Progenitor cell of endocrine pancreas (in vitro differentiated cells): Measurements from ENCODE around the gene HES5. TPM values are rescaled to one million over a fixed set of nuclear protein-coding genes. Genes with fewer than 3 reads are reported as not detected.
"Not testable (repeated sequence)": the region's sequence is repeated elsewhere in the genome, so short reads cannot be mapped to it uniquely, and the experiment has no call there.

Experiments used
- DNase-seq: peaks from one replicate; pipeline ENCODE4 v3.0.0; 2021; ENCODE audit warnings: low spot score; ENCODE audit not compliant: unreplicated experiment
- H3K27ac Mint-ChIP-seq: 2 replicates; pipeline ENCODE4 v1.8.0; 2021; ENCODE audit warnings: mild to moderate bottlenecking, moderate library complexity, mixed read lengths
- H3K27me3 Mint-ChIP-seq: 2 replicates; pipeline ENCODE4 v1.8.0; 2021; ENCODE audit warnings: mixed read lengths
- H3K36me3 Mint-ChIP-seq: 2 replicates; pipeline ENCODE4 v1.8.0; 2022; ENCODE audit warnings: mixed read lengths; ENCODE audit not compliant: insufficient read depth
- H3K4me1 Mint-ChIP-seq: 2 replicates; pipeline ENCODE4 v1.8.0; 2021; ENCODE audit warnings: low read depth, mixed read lengths
- H3K4me3 Mint-ChIP-seq: 2 replicates; pipeline ENCODE4 v1.8.0; 2021; ENCODE audit warnings: low read depth, mild to moderate bottlenecking, moderate library complexity, mixed read lengths
- H3K9me3 Mint-ChIP-seq: 2 replicates; pipeline ENCODE4 v1.8.0; 2021; ENCODE audit warnings: low read depth, mixed read lengths
- CTCF ChIP-seq: fragments of 200-600 bp; sonication (generic); IDR thresholded peaks from one replicate; pipeline ENCODE4 v1.5.0; 2021; ENCODE audit warnings: antibody characterized with exemption, mild to moderate bottlenecking; ENCODE audit not compliant: unreplicated experiment
- total RNA-seq: library from RNA; stranded (reverse); gene quantifications from 2 replicates; pipeline ENCODE4 v1.2.1, GENCODE V29; 2021

HES5 gene
- total RNA-seq, 1 donor from 2014 or later = 0.36 TPM

DNA sequence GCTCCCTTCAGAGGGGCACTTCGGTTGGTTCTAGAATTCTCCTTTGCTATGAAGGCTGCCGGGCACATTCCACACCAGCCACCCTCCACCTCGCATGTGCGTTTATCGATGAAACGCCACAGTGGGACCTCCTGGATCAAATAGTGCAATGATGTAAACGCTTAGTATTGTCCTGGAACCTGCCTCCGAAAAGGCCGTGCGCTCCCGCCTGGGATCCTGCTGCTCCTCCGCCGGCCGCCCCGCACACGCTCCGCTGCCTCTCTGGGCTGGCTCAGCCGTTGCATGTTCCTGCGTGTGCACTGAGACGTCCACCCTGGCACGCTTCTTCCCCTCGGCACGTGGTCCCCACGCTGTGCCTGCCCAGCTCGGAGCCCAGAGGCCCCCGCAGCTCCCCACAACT, 22.1 kb upstream of the HES5 start:
- H3K27me3 Mint-ChIP-seq = peaks cover 3% of the 10 kb centered on the region
- H3K4me3 Mint-ChIP-seq = no peak overlapping the region
- H3K36me3 Mint-ChIP-seq = no peaks in the 10 kb centered on the region
- peaks cover 6% of the 10 kb centered on the region for H3K4me1 Mint-ChIP-seq
- no peak overlapping the region for H3K27ac Mint-ChIP-seq
- no peak for TF ChIP-seq CTCF
- DNase-seq = no peak
- H3K9me3 Mint-ChIP-seq = no peaks in the 10 kb centered on the region

GRCh38 chr1:2551544-2551943, 21.5 kb upstream of the HES5 start:
- not testable (repeated sequence) for H3K36me3 Mint-ChIP-seq, H3K9me3 Mint-ChIP-seq

GRCh38 chr1:2550309-2550861, 20.3 kb upstream of the HES5 start:
- H3K9me3 Mint-ChIP-seq, H3K27me3 Mint-ChIP-seq, H3K4me3 Mint-ChIP-seq, H3K4me1 Mint-ChIP-seq, H3K36me3 Mint-ChIP-seq, DNase-seq, H3K27ac Mint-ChIP-seq: not testable (repeated sequence)

More at GRCh38 chr1:2551544-2551943, 21.5 kb upstream of the HES5 start:
- DNase-seq, H3K4me1 Mint-ChIP-seq, H3K27ac Mint-ChIP-seq, H3K4me3 Mint-ChIP-seq, H3K27me3 Mint-ChIP-seq: not testable (repeated sequence)

DNA sequence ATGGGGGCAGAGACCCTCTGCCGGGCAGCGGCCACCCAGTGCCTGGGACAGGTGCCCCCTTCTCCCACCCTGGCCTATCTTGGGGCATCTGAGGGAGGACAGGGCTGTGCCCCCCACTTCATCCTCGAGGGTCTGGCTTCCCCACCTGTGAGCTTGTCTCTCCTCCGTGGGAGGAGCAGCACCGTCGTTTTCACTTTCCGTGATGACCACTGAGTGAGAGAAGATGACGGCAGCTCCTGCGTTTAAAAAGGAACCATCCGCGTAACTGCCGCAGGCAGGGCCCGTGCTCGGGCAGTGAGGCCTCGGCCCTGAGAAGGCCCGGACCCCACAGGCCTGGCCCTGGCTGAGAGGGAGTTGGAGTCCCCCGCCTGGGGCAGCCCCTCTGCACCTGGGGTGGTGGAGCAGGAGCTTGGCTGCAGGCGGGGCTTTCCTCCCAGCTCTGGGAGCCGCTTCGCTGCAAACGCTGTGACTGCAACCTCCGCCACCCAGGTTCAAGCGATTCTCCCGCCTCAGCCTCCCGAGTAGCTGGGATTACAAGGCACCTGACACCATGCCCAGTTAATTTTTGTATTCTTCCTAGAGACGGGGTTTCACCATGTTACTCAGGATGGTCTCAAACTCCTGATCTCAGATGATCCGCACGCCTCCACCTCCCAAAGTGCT, 19.4 kb upstream of the HES5 start:
- not testable (repeated sequence) for H3K4me1 Mint-ChIP-seq, H3K9me3 Mint-ChIP-seq, H3K4me3 Mint-ChIP-seq, H3K27me3 Mint-ChIP-seq, H3K36me3 Mint-ChIP-seq, DNase-seq, H3K27ac Mint-ChIP-seq

GRCh38 chr1:2548068-2548589, 18.1 kb upstream of the HES5 start:
- Mint-ChIP-seq H3K4me1 (peaks cover 13% of the 10 kb centered on the region), H3K27me3 (no peaks in the 10 kb centered on the region), H3K9me3 (no peaks in the 10 kb centered on the region), H3K4me3 (no peak overlapping the region), H3K27ac (no peak overlapping the region), H3K36me3 (no peaks in the 10 kb centered on the region)
- DNase-seq = peak; percentile 71
- peak; percentile 86 for TF ChIP-seq CTCF

DNA sequence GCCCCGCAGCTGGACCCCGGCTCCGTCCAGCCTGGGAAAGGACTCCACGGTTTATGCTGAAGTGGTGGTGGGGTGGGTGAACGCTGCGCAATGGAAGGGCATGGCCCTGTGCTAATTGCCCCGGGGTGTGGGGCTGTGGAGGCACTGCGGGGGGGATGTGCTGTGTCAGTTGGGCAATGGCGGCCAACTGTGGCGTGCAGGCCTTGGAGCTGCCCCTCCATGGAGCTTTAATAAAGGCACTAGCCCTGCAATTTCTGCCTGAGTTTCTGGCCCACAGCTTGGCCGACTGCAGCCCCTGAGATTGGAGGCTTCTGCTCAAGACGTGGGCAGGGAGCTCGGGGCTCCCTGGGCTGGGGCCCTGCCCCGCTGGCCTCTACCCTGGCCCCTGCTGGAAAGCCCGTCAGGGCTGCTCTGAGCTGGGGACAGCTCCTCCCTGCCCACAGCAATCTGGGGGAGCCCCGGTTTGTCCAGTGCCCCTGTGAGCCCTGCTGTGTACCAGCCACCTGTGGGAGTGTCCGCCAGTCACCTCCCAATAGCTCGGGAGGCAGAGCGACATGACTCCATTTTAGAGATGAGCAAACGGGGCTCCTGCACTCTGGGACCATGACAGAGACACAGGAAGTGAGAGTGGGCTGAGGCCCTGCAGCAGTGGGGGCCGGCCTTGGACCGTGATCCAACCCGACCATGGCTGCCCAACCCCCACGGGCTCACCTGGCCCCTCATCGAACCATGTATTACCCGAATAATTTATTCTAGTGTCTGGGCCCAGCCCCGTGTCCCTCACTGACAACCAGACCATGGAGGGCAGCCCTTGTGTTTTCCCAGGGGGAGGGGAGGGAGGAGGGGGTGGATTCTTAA, 17.4 kb upstream of the HES5 start:
- peak overlapping the region; percentile 55 for H3K4me3 Mint-ChIP-seq
- DNase-seq = no peak
- no peaks in the 10 kb centered on the region for H3K36me3 Mint-ChIP-seq
- H3K27me3 Mint-ChIP-seq = no peaks in the 10 kb centered on the region
- H3K4me1 Mint-ChIP-seq = peaks cover 13% of the 10 kb centered on the region
- H3K9me3 Mint-ChIP-seq = no peaks in the 10 kb centered on the region
- no peak overlapping the region for H3K27ac Mint-ChIP-seq
- no peak for TF ChIP-seq CTCF
